Osteocyte (in vitro differentiated cells): ENCODE data around the gene GTF3C1. TPM values are rescaled to one million over a fixed set of nuclear protein-coding genes. Genes with fewer than 3 reads are reported as not detected.
A peak's percentile ranks its signal among the peaks of the same experiment; 100 is the strongest.

ENCODE experiments used
- DNase-seq: peaks from one replicate; pipeline ENCODE4 v3.0.0; 2021; ENCODE audit warnings: mixed read lengths; ENCODE audit not compliant: unreplicated experiment; ENCODE audit errors: extremely low spot score
- H3K27ac Mint-ChIP-seq: one replicate; pipeline ENCODE4 v1.8.0; 2021; ENCODE audit warnings: mild to moderate bottlenecking, mixed read lengths; ENCODE audit not compliant: unreplicated experiment
- H3K27me3 Mint-ChIP-seq: one replicate; pipeline ENCODE4 v1.8.0; 2021; ENCODE audit warnings: mixed read lengths; ENCODE audit not compliant: unreplicated experiment
- H3K36me3 Mint-ChIP-seq: one replicate; pipeline ENCODE4 v1.8.0; 2021; ENCODE audit warnings: mixed read lengths; ENCODE audit not compliant: unreplicated experiment
- H3K4me1 Mint-ChIP-seq: one replicate; pipeline ENCODE4 v1.8.0; 2021; ENCODE audit warnings: mixed read lengths; ENCODE audit not compliant: unreplicated experiment
- H3K4me3 Mint-ChIP-seq: one replicate; pipeline ENCODE4 v1.8.0; 2021; ENCODE audit warnings: mild to moderate bottlenecking, moderate library complexity, mixed read lengths; ENCODE audit not compliant: unreplicated experiment
- H3K9me3 Mint-ChIP-seq: one replicate; pipeline ENCODE4 v1.8.0; 2021; ENCODE audit warnings: mixed read lengths; ENCODE audit not compliant: unreplicated experiment
- total RNA-seq: library from RNA; stranded (reverse); gene quantifications from 2 replicates; pipeline ENCODE4 v1.2.1, GENCODE V29; 2021
- TF ChIP-seq, protein P1 (sequence below): fragments of 200-600 bp; sonication (generic); IDR thresholded peaks from 2 replicates; pipeline ENCODE4 v1.5.0; 2021; ENCODE audit warnings: antibody characterized with exemption, mild to moderate bottlenecking, moderate library complexity

GTF3C1 gene
- total RNA-seq, 1 donor from 2014 or later, result 92.3 TPM

DNA sequence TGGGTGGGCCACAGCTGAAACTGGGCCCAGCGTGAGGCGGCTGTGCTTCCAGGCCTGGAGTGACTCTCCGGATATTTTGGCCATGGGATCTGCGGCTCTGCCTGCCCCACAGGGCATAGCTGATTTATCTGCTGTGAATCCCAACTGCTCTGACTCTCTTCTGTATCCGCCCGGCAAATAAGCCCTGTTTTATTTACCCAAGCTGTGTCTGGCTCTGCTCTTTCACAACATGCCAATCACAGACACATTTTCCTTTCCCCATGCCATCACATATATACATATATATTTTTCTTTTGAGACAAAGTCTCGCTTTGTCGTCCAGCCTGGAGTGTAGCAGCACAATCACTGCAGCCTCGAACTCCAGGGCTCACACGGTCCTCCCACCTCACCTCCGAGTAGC, 33.3 kb downstream of the GTF3C1 start:
- Mint-ChIP-seq H3K9me3 (no peaks in the 10 kb centered on the region), H3K27me3 (no peaks in the 10 kb centered on the region), H3K27ac (no peak overlapping the region), H3K36me3 (peaks cover 41% of the 10 kb centered on the region), H3K4me3 (no peak overlapping the region), H3K4me1 (peaks cover 2% of the 10 kb centered on the region)
- TF ChIP-seq, protein P1, sequence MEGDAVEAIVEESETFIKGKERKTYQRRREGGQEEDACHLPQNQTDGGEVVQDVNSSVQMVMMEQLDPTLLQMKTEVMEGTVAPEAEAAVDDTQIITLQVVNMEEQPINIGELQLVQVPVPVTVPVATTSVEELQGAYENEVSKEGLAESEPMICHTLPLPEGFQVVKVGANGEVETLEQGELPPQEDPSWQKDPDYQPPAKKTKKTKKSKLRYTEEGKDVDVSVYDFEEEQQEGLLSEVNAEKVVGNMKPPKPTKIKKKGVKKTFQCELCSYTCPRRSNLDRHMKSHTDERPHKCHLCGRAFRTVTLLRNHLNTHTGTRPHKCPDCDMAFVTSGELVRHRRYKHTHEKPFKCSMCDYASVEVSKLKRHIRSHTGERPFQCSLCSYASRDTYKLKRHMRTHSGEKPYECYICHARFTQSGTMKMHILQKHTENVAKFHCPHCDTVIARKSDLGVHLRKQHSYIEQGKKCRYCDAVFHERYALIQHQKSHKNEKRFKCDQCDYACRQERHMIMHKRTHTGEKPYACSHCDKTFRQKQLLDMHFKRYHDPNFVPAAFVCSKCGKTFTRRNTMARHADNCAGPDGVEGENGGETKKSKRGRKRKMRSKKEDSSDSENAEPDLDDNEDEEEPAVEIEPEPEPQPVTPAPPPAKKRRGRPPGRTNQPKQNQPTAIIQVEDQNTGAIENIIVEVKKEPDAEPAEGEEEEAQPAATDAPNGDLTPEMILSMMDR, result no peak
- no peak for DNase-seq

DNA sequence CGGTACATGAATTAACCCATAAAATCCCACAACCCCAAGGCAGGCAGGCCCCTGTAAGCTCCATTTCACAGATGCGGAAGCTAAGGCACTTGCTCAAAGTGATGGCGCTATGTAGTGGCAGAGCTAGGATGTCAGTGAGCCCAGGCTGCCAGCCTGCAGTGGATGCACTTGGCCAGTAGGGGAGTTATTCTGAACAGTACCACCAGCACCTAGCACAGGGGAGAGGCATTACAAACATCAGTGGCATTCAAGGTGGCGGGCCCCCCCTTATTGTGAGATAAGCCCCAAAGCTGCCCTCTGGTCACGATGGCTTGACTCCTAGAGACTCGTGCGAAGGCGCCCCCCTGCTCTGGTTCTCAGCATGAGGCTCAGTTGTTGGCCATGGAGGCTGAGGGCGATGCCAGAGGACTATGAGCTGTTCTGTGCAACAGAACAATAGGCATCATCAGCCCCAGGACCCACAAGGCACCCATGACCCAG, 33.8 kb downstream of the GTF3C1 start:
- DNase-seq, result no peak
- TF ChIP-seq, protein P1, result peak; percentile 54
- Mint-ChIP-seq H3K9me3 (no peaks in the 10 kb centered on the region), H3K27me3 (no peaks in the 10 kb centered on the region), H3K4me1 (peaks cover 2% of the 10 kb centered on the region), H3K27ac (no peak overlapping the region), H3K4me3 (no peak overlapping the region), H3K36me3 (peaks cover 40% of the 10 kb centered on the region)

DNA sequence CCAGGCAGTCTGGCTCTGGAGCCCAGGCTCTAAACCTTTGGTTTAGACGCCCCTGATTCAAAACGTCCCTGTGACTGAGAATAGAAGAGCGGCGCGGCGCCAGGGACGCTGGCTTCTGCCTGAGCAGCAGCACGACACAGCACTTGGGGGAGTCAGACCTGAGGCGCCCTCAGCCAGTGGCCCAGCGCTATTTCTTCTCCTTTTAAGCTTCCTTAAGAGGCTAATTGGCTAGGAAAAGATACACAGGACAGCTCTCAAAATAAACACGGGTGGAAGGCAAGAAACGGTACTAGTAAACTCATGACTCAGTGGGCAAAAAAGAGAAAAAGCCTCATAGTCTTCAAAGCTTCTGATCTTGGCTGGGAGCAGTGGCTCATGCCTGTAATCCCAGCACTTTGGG, 34.9 kb downstream of the GTF3C1 start:
- Mint-ChIP-seq H3K9me3 (no peaks in the 10 kb centered on the region), H3K27me3 (no peaks in the 10 kb centered on the region), H3K27ac (no peak overlapping the region), H3K4me1 (peaks cover 2% of the 10 kb centered on the region), H3K36me3 (peaks cover 39% of the 10 kb centered on the region), H3K4me3 (no peak overlapping the region)
- TF ChIP-seq, protein P1, result no peak
- no peak for DNase-seq

DNA sequence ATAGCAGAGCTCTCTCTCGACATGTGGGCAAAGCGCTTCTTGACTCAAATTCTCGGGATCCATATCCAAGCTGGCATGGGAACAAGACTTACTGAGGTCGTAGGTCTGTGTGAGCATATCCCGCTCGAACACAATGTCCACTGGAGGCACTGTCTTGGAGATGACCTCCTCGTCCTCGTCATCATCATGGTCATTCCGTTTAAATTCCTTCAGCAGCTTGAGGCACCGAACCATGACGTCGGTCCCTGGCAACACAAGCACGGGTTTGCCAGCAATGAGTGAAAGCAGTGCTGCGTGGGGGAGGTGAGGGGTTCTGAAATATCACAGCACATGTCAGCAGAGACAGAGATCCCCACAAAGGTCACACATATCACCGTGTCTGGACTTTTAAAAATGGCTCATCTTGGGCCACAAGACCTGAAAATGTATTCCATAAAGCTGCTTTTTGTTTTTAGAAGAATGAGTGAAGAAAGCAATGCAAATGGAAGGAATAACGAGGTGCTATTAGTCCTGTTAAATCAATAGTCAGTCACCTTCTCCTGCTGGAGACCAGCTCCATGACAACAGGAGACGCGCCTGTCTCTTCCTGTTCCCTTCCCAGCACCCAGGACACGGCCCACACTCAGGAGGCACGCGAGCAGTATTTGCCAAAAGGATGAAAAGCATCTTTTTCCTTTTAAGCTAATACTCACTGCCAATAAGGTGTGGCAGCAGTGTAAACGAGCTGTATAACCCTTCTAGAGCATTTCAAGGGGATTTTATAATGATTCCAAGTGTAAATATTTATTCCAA, 37.9 kb downstream of the GTF3C1 start:
- Mint-ChIP-seq H3K27me3 (no peaks in the 10 kb centered on the region), H3K9me3 (no peaks in the 10 kb centered on the region), H3K4me1 (no peaks in the 10 kb centered on the region), H3K27ac (no peak overlapping the region), H3K36me3 (peaks cover 34% of the 10 kb centered on the region), H3K4me3 (no peak overlapping the region)
- no peak for DNase-seq
- TF ChIP-seq, protein P1, result no peak

DNA sequence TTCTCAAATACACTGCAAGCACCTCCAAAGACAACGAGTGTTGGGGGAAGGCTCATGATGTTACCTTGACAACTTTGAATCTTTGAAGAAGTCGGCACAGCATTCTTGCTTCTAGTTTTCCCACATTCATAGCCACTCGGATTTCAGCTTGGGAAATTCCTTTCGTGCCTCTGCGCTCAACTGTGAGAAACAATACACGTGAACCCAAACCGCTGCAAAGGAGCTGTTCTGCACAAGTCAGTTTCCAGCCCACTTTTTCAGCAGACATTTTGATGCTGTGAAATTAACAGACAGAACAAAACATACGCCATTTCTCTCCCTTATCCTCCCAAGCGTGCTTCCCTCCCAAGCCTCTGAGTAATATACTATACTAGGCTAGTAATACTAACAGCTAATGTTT, 41.2 kb downstream of the GTF3C1 start:
- Mint-ChIP-seq H3K27me3 (no peaks in the 10 kb centered on the region), H3K36me3 (peaks cover 50% of the 10 kb centered on the region), H3K9me3 (no peaks in the 10 kb centered on the region), H3K4me3 (no peak overlapping the region), H3K27ac (no peak overlapping the region), H3K4me1 (peaks cover 7% of the 10 kb centered on the region)
- TF ChIP-seq, protein P1, result no peak
- no peak for DNase-seq
